Measurements from ENCODE around the gene PTGES. TPM values are rescaled to one million over a fixed set of nuclear protein-coding genes. Genes with fewer than 3 reads are reported as not detected.

The PTGES gene
- total RNA-seq, 1 donor from 2014 or later, result 1.9 TPM

- H3K36me3 ChIP-seq, result no peaks in the 10 kb centered on the region
- H3K27me3 ChIP-seq (ENCODE audit: low read depth), result peaks cover 15% of the 10 kb centered on the region
- H3K27ac ChIP-seq (replicated peaks), result no peak overlapping the region
- no peaks in the 10 kb centered on the region for H3K9me3 ChIP-seq (replicated peaks)
- no peak for TF ChIP-seq CTCF (IDR thresholded peaks at IDR 0.05; ENCODE audit: borderline replicate concordance)
- H3K4me3 ChIP-seq, result no peak overlapping the region
- intact Hi-C loops (cut with micrococcal nuclease), result no loop called here
- peaks cover 8% of the 10 kb centered on the region for H3K4me1 ChIP-seq
- no peak for DNase-seq
Measured at GRCh38 chr9:129719135-129719534, 33.7 kb downstream of the PTGES start.

GRCh38 chr9:129718647-129719046 lies 34.2 kb downstream of the PTGES start:
- intact Hi-C loops (cut with micrococcal nuclease), result no loop called here
- no peak overlapping the region for H3K4me3 ChIP-seq
- peaks cover 8% of the 10 kb centered on the region for H3K4me1 ChIP-seq
- H3K27ac ChIP-seq (replicated peaks), result no peak overlapping the region
- no peak for DNase-seq
- no peak for TF ChIP-seq CTCF (IDR thresholded peaks at IDR 0.05; ENCODE audit: borderline replicate concordance)
- no peaks in the 10 kb centered on the region for H3K9me3 ChIP-seq (replicated peaks)
- no peaks in the 10 kb centered on the region for H3K36me3 ChIP-seq
- peaks cover 15% of the 10 kb centered on the region for H3K27me3 ChIP-seq (ENCODE audit: low read depth)

- Histone ChIP-seq H3K36me3 (no peaks in the 10 kb centered on the region), H3K4me3 (no peak overlapping the region), H3K27ac (replicated peaks) (no peak overlapping the region), H3K27me3 (ENCODE audit: low read depth) (peaks cover 15% of the 10 kb centered on the region), H3K9me3 (replicated peaks) (no peaks in the 10 kb centered on the region), H3K4me1 (peaks cover 9% of the 10 kb centered on the region)
- TF ChIP-seq CTCF (IDR thresholded peaks at IDR 0.05; ENCODE audit: borderline replicate concordance), result no peak
- no peak for DNase-seq
- intact Hi-C loops (cut with micrococcal nuclease), result no loop called here
Measured at GRCh38 chr9:129717991-129718390, 34.9 kb downstream of the PTGES start.

GRCh38 chr9:129716091-129716490 lies 36.8 kb downstream of the PTGES start:
- intact Hi-C loops (cut with micrococcal nuclease), result no loop called here
- Histone ChIP-seq H3K4me3 (no peak overlapping the region), H3K36me3 (no peaks in the 10 kb centered on the region), H3K27me3 (ENCODE audit: low read depth) (peaks cover 15% of the 10 kb centered on the region), H3K27ac (replicated peaks) (no peak overlapping the region), H3K9me3 (replicated peaks) (no peaks in the 10 kb centered on the region), H3K4me1 (peaks cover 17% of the 10 kb centered on the region)
- DNase-seq, result no peak
- TF ChIP-seq CTCF (IDR thresholded peaks at IDR 0.05; ENCODE audit: borderline replicate concordance), result no peak

- H3K4me1 ChIP-seq, result peaks cover 17% of the 10 kb centered on the region
- intact Hi-C loops (cut with micrococcal nuclease), result no loop called here
- DNase-seq, result no peak
- H3K4me3 ChIP-seq, result no peak overlapping the region
- H3K36me3 ChIP-seq, result no peaks in the 10 kb centered on the region
- H3K27me3 ChIP-seq (ENCODE audit: low read depth), result peaks cover 7% of the 10 kb centered on the region
- H3K27ac ChIP-seq (replicated peaks), result no peak overlapping the region
- H3K9me3 ChIP-seq (replicated peaks), result no peaks in the 10 kb centered on the region
- TF ChIP-seq CTCF (IDR thresholded peaks at IDR 0.05; ENCODE audit: borderline replicate concordance), result no peak
Measured at GRCh38 chr9:129714511-129715061, 38.3 kb downstream of the PTGES start.

- Histone ChIP-seq H3K27me3 (ENCODE audit: low read depth) (no peaks in the 10 kb centered on the region), H3K4me1 (peaks cover 17% of the 10 kb centered on the region), H3K4me3 (no peak overlapping the region), H3K27ac (replicated peaks) (no peak overlapping the region), H3K36me3 (no peaks in the 10 kb centered on the region), H3K9me3 (replicated peaks) (no peaks in the 10 kb centered on the region)
- intact Hi-C loops (cut with micrococcal nuclease), result no loop called here
- TF ChIP-seq CTCF (IDR thresholded peaks at IDR 0.05; ENCODE audit: borderline replicate concordance), result no peak
- DNase-seq, result no peak
Measured at GRCh38 chr9:129713402-129713679, 39.5 kb downstream of the PTGES start.

Data from left ventricle myocardium inferior (tissue), 1 donor.